HG02623 (cell line): ENCODE data around the gene IGSF3.

ENCODE experiments used
- ATAC-seq: cut with Tn5 transposase; IDR thresholded peaks from one replicate; pipeline ENCODE4 v1.9.1; 2021; ENCODE audit warnings: moderate library complexity; ENCODE audit not compliant: unreplicated experiment

Gene IGSF3

DNA sequence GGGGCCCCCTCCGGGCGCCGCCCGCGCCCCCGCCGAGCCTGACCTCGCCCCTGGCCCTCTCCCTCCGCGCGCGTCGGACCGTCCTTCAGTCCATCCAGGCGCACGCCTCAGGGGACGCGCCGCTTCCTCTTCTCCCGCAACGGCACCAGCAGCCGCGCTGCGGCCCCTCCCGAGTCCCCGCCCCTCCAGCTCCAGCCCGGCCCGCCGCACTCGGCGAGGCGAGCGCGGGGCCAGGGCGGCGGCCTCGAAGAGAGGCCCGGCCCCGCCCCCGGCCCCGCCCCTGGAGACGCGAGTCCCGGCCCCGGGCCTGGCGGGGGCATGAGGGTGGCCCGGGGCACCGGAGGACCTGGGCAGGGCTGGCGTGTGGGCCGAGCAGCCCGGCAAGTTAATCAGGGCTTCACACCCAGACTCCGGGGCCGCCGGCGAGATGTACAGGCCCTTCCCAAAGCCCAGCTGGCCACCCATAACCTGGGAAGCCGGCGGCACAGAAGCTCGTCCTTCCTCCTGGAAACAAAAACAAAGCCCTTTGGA, at the start of gene IGSF3:
IGSF3 (minus strand) TSS at position 159 of the 531 bp plus-strand sequence. CDS start 1,407 bp downstream, outside the sequence.
- ATAC-seq, result no peak

GRCh38 chr1:116717318-116717717, 49.8 kb upstream of the IGSF3 start:
- ATAC-seq, result no peak

GRCh38 chr1:116716391-116716790, 48.9 kb upstream of the IGSF3 start:
- no peak for ATAC-seq

DNA sequence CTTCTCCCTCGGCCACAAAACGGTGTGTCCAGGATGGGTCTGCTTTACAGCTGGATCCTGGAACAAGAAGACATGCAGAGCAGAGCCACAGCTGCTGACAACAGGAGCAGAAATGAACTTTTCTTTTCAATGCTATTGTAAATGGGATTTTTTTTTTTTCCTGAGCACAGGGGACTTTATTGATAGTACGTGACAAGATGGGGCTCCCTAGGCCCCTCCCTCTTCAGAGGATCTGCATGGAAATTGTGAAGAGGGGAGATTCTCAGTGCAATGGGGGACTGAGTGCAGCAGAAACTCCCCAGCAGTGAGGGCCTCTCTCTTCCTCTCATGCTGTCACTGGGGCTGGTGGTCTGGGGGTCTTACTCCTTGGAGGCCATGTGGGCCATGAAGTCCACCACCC, 45.9 kb upstream of the IGSF3 start:
- ATAC-seq, result no peak

GRCh38 chr1:116712510-116712909, 45.0 kb upstream of the IGSF3 start:
- ATAC-seq, result no peak

GRCh38 chr1:116711263-116711840, 43.8 kb upstream of the IGSF3 start:
- ATAC-seq, result no peak

DNA sequence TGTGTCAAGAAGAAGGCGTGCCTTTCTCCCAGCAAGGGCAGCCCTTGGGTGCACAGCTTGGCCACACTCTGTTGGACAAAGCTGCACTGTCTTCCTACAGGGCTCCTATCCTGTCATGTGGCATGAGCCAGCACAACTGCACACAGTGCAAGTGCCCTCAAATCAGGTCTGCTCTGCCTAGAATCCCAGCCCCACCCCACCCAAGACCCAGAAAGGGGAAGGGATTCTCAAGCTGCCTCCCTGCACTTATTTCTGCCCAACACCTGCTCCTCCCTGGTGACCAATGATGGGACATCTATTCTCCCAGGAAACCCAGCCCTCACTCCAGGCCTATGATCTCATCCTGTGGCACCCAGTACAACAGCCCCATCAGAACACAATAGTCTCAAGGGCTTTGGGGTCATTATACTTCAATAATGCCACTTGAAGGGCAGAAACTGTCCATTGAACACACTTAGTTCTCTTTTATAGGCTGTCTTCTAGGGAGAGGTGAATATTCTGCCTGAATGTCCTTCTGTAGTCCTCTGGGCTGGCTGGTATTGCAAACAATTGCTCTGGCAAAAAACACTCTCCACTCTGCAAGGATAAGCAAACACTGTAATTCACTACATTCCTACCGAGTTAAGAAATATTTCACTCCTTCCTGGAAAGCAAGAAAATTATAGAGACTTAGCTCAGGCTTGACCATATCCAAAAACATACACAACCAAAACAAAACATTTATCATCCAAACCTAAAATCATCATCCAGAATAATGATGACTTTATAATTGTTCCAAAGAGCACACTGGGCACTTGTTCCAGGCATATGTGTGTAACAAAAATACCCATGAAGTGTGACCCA, 43.1 kb upstream of the IGSF3 start:
- no peak for ATAC-seq

DNA sequence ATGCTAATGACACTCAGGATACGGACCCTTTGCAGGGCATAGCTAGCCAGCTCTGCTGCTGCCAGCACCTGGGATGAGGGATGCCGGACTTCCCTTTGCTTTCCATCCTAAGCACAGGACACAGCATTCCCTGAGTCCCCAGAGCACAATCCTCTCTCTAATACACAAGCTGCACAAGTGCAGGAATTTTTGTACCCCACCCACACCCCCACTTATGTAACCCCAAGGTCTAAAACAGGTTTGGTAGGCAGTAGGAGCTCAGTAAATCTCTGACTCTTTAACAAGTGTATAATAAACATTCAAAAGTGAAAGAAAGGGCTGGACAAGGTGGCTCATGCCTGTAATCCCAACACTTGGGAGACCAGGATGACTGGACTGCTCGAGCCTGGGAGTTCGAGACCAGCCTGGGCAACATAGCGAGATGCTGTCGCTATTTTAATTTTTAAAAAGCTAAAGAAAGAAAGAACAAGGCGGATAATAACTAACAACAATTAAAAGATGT, 42.2 kb upstream of the IGSF3 start:
- ATAC-seq, result no peak

- ATAC-seq, result no peak
These were observed 40.8 kb upstream of the IGSF3 start for GRCh38 chr1:116708255-116708900.

- ATAC-seq, result no peak
These were observed 39.3 kb upstream of the IGSF3 start for GRCh38 chr1:116706841-116707240.

- no peak for ATAC-seq
These were observed 38.6 kb upstream of the IGSF3 start for GRCh38 chr1:116706123-116706522.

GRCh38 chr1:116704278-116704677, 36.7 kb upstream of the IGSF3 start:
- no peak for ATAC-seq

DNA sequence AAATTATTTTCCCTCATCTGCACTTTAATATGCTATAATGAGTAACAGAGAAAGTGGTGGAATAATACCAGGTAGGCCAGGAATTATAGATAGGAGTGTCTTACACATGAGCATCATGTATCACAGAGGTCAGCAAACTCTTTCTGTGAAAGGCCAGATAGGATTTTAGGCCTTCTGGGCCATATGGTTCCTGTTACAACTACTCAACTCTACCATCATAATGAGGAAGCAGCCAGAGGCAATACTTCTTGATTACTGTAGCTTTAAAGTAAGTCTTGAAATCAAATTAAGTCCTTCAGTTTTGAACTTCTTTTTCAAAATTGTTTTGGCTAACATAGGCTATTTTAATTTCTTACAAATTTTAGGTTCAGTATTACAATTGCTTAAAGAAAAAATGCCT, 32.1 kb upstream of the IGSF3 start:
- ATAC-seq, result no peak

DNA sequence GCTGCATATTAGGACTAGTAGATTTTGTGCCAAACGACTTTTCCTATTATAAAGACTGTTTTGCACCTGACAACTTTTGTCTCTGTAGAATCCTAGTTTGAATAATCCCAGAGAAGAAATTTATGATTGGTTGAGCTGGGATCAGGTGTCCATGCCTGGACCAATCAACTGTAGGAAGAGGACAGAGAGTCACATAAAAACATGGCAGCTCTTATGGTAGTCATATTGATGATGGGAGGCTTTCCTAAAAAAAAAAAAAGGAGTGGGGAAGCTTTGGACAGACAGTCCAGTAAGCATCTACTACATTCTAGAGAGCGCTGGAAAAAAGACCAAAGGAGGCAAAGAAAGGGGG, 30.7 kb upstream of the IGSF3 start:
- ATAC-seq, result no peak

GRCh38 chr1:116697548-116698243, 30.2 kb upstream of the IGSF3 start:
- ATAC-seq, result no peak

DNA sequence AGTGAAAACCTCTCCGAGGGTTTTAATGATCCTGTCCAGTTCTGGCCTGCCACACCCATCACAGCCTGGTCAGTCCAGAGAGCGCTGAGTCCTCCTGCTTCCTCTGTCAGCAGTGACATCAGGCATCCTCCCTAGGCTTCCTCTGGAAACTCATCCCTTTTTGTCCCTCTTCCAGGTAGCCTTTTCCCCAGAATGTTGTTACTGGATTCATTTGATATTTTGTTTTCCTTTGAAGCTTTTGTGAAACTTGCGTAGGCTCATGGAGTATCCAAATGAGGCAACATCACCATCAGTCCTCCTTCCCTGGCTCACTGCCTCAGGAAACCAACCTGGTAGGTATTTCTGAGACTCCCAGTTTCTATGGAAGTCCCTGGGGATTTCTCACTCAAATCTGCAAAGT, 27.0 kb upstream of the IGSF3 start:
- ATAC-seq, result no peak

- ATAC-seq, result no peak
These were observed 26.4 kb upstream of the IGSF3 start for GRCh38 chr1:116693759-116694480.

- no peak for ATAC-seq
These were observed 25.3 kb upstream of the IGSF3 start for GRCh38 chr1:116692879-116693278.

- no peak for ATAC-seq
These were observed 23.4 kb upstream of the IGSF3 start for GRCh38 chr1:116690849-116691406.

DNA sequence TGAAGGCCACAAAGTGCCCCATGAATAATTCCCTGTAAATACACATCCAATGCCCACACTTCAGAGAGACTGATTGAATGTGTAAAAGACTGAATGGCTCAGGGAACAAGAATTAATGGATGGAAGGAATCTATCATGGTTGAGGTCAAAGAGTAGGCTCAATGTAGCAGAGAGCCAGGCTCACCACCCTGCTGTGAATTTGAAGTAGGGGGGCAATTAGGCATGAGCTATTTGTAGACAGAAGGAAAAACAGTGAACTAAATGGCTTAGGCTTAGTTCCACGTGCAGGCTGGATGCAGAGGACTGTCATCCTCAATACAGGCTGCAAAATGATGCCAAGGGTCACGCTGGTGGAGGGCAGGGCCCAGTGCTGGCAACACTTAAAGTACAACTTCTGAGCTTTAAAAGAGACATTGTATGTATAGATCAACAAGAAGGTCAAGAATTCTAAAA, 22.9 kb upstream of the IGSF3 start:
- ATAC-seq, result no peak
